ENCODE measurements around the gene JAZF1. TPM values are rescaled to one million over a fixed set of nuclear protein-coding genes. Genes with fewer than 3 reads are reported as not detected.

The JAZF1 gene
- total RNA-seq, 1 experiment from 2014 or later, result 3.4 TPM

DNA sequence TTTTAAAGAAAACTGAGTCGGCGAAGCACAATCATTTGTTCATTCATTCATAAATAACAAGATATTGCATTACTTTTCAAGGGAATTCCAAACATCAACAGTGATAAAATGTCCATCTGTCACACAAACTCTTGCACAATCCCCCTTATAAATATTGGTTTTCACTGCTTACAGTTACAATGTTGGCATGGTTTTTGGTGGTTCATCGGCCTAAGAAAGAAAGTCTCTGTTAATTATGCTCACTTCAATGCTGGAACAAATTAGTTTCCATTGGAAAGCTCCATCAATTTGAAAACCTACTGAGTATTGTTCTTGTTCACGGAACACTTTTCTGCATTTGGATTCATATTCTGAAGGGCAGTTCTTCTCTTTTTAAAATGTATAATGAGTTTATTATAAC, 188.5 kb downstream of the JAZF1 start (continued):
- TF ChIP-seq, protein P1, sequence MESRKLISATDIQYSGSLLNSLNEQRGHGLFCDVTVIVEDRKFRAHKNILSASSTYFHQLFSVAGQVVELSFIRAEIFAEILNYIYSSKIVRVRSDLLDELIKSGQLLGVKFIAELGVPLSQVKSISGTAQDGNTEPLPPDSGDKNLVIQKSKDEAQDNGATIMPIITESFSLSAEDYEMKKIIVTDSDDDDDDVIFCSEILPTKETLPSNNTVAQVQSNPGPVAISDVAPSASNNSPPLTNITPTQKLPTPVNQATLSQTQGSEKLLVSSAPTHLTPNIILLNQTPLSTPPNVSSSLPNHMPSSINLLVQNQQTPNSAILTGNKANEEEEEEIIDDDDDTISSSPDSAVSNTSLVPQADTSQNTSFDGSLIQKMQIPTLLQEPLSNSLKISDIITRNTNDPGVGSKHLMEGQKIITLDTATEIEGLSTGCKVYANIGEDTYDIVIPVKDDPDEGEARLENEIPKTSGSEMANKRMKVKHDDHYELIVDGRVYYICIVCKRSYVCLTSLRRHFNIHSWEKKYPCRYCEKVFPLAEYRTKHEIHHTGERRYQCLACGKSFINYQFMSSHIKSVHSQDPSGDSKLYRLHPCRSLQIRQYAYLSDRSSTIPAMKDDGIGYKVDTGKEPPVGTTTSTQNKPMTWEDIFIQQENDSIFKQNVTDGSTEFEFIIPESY (IDR thresholded peaks at IDR 0.05; ENCODE audit: extremely low read depth, insufficient replicate concordance, low read length), result no peak
- TF ChIP-seq EZH2phosphoT487 (IDR thresholded peaks at IDR 0.05; ENCODE audit: borderline replicate concordance), result no peak
- TF ChIP-seq POLR2AphosphoS5 (IDR thresholded peaks at IDR 0.05; ENCODE audit: low read depth, low read length), result no peak
- no peak for TF ChIP-seq SIN3A (IDR thresholded peaks at IDR 0.05; ENCODE audit: low read depth)
- TF ChIP-seq, protein P2, sequence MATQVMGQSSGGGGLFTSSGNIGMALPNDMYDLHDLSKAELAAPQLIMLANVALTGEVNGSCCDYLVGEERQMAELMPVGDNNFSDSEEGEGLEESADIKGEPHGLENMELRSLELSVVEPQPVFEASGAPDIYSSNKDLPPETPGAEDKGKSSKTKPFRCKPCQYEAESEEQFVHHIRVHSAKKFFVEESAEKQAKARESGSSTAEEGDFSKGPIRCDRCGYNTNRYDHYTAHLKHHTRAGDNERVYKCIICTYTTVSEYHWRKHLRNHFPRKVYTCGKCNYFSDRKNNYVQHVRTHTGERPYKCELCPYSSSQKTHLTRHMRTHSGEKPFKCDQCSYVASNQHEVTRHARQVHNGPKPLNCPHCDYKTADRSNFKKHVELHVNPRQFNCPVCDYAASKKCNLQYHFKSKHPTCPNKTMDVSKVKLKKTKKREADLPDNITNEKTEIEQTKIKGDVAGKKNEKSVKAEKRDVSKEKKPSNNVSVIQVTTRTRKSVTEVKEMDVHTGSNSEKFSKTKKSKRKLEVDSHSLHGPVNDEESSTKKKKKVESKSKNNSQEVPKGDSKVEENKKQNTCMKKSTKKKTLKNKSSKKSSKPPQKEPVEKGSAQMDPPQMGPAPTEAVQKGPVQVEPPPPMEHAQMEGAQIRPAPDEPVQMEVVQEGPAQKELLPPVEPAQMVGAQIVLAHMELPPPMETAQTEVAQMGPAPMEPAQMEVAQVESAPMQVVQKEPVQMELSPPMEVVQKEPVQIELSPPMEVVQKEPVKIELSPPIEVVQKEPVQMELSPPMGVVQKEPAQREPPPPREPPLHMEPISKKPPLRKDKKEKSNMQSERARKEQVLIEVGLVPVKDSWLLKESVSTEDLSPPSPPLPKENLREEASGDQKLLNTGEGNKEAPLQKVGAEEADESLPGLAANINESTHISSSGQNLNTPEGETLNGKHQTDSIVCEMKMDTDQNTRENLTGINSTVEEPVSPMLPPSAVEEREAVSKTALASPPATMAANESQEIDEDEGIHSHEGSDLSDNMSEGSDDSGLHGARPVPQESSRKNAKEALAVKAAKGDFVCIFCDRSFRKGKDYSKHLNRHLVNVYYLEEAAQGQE (IDR thresholded peaks at IDR 0.05; ENCODE audit: low read depth), result no peak
- TF ChIP-seq, protein P3, sequence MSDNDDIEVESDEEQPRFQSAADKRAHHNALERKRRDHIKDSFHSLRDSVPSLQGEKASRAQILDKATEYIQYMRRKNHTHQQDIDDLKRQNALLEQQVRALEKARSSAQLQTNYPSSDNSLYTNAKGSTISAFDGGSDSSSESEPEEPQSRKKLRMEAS (IDR thresholded peaks at IDR 0.05), result no peak
- TF ChIP-seq SP1 (IDR thresholded peaks at IDR 0.05; ENCODE audit: low read depth), result no peak
- TF ChIP-seq CEBPB (IDR thresholded peaks at IDR 0.05; ENCODE audit: low read depth), result no peak

DNA sequence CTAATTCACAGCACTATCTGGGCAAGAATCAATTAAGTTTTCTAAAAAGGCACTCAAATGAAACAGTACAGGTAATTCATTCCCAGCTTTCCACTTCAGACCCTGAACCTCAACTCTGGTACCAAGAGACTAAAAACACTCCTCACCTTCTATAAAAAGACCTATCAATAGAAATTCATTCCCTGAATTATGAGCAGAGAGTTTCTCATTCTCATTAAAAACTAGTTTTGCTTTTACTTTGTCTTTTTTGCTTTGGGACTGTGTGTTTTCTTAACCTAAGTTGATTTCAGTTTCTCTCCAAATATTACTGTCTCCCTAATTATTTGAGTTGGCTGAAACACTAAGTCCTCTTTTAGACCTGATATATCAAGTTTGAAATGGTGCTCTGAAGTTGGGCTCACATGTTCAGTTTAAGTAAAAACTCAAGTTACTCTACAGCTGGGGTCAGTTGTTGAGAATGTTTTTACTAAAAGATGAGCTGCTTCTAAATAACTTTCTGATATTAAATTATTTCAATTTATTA, 189.5 kb downstream of the JAZF1 start:
- Histone ChIP-seq H3K27me3 (ENCODE audit: insufficient read depth, low read length) (no peaks in the 10 kb centered on the region), H3K79me2 (ENCODE audit: insufficient read depth, low read length) (no peaks in the 10 kb centered on the region), H3K9me2 (ENCODE audit: insufficient read depth) (no peaks in the 10 kb centered on the region), H3K36me3 (ENCODE audit: control insufficient read depth in 1 of 2, insufficient read depth in 2 of 2, low read length in 2 of 2) (no peaks in the 10 kb centered on the region), H3K9me3 (ENCODE audit: control insufficient read depth in 1 of 2, insufficient read depth in 1 of 2, low read depth in 1 of 2, low read length in 2 of 2) (no peaks in the 10 kb centered on the region), H3K4me1 (ENCODE audit: control insufficient read depth in 1 of 2, insufficient read depth in 2 of 2, low read length in 2 of 2) (peaks cover 10% of the 10 kb centered on the region in 2 experiments), H3K9ac (ENCODE audit: low read length) (no peak overlapping the region), H4K20me1 (ENCODE audit: insufficient read depth) (no peaks in the 10 kb centered on the region), H2AFZ (ENCODE audit: low read depth, low read length, poor library complexity, severe bottlenecking) (no peak overlapping the region), H3K27ac (ENCODE audit: low read depth, low read length) (no peak overlapping the region), H3K4me3 (replicated peaks in 1 of 2; ENCODE audit: low read depth in 1 of 2, low read length in 2 of 2) (no peak overlapping the region), H3K4me2 (ENCODE audit: low read length) (no peak overlapping the region)
- intact Hi-C loops (cut with micrococcal nuclease), result no loop called here
- ChIA-PET CTCF (no interaction called here), POLR2A (no interaction called here), RAD21 (ENCODE audit: low non-redundant PET in 1 of 2, low total read pairs in 2 of 2, uncharacterized antibody in 2 of 2, unreplicated experiment in 2 of 2) (no interaction called here)
- DNase-seq (ENCODE audit: low read depth, low spot score), result no peak
- ATAC-seq, result no peak
- BruUV-seq (replicated peaks), result no TSS peak
- TF ChIP-seq CBX3 (IDR thresholded peaks at IDR 0.05; ENCODE audit: low read depth), result no peak
- no peak for TF ChIP-seq SRF (IDR thresholded peaks at IDR 0.05; ENCODE audit: low read depth)
- TF ChIP-seq, protein P3 (IDR thresholded peaks at IDR 0.05), result no peak
- TF ChIP-seq SIN3A (IDR thresholded peaks at IDR 0.05; ENCODE audit: low read depth), result no peak
- TF ChIP-seq EZH2phosphoT487 (IDR thresholded peaks at IDR 0.05; ENCODE audit: borderline replicate concordance), result no peak
- TF ChIP-seq, protein P4, sequence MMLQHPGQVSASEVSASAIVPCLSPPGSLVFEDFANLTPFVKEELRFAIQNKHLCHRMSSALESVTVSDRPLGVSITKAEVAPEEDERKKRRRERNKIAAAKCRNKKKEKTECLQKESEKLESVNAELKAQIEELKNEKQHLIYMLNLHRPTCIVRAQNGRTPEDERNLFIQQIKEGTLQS (IDR thresholded peaks at IDR 0.05), result no peak
- TF ChIP-seq, protein P1 (IDR thresholded peaks at IDR 0.05; ENCODE audit: extremely low read depth, insufficient replicate concordance, low read length), result no peak
